ENCODE data around the gene CHRNB4.

DNA sequence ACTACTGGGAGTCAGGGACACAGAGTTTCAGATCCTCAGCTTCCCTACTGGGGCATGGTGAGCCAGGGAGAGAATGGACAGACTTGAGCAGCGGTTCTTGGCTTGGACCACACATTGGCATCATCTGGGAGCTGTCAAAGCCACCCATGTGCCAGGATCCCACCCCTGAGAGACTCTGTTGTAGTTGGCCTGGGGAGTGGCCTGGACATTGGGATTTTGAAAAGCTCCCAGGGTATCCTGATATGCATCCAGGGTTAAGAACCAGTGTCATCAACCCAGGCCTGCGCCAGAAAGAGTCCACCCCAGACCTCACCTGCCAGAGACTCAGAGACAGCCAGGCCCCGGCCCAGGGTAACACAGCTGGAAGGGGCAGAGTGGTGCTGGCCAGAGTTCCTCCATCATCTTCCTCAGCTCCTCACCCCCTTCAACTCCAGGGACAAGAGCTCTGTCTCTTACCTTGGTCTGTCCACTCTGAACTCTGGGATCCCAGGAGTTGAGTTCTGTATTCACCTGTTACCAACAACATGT is 33.0 kb upstream of the CHRNB4 start:
- TF ChIP-seq, protein P1, sequence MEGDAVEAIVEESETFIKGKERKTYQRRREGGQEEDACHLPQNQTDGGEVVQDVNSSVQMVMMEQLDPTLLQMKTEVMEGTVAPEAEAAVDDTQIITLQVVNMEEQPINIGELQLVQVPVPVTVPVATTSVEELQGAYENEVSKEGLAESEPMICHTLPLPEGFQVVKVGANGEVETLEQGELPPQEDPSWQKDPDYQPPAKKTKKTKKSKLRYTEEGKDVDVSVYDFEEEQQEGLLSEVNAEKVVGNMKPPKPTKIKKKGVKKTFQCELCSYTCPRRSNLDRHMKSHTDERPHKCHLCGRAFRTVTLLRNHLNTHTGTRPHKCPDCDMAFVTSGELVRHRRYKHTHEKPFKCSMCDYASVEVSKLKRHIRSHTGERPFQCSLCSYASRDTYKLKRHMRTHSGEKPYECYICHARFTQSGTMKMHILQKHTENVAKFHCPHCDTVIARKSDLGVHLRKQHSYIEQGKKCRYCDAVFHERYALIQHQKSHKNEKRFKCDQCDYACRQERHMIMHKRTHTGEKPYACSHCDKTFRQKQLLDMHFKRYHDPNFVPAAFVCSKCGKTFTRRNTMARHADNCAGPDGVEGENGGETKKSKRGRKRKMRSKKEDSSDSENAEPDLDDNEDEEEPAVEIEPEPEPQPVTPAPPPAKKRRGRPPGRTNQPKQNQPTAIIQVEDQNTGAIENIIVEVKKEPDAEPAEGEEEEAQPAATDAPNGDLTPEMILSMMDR (conservative IDR thresholded peaks at IDR 0.05): no peak
- TF ChIP-seq ZFX (IDR thresholded peaks at IDR 0.05): no peak
